GM21367 (cell line): ENCODE results near the gene MYO1D.
"Not testable (repeated sequence)": the region's sequence is repeated elsewhere in the genome, so short reads cannot be mapped to it uniquely, and the experiment has no call there.

ENCODE experiments used
- ATAC-seq: cut with Tn5 transposase; IDR thresholded peaks from one replicate; pipeline ENCODE4 v1.9.1; 2021; ENCODE audit not compliant: unreplicated experiment

Gene MYO1D

DNA sequence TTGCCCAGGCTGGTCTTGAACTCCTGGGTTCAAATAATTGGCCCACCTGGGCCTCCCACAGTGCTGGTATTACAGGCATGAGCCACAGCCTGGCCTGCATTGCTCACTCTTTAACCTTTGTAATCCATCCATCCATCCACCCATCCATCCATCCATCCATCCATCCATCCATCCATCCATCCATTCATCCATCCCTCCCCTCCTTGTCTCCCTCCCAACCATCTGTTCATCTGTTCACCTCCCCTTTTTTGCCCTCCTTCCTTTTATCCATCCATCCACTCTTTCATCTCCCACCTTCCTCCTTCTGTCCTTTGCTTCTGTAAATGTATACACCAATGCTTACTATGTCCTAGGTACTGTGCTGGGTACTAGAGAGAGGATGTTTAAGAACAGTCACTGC lies 324.6 kb downstream of the MYO1D start:
- ATAC-seq = no peak

DNA sequence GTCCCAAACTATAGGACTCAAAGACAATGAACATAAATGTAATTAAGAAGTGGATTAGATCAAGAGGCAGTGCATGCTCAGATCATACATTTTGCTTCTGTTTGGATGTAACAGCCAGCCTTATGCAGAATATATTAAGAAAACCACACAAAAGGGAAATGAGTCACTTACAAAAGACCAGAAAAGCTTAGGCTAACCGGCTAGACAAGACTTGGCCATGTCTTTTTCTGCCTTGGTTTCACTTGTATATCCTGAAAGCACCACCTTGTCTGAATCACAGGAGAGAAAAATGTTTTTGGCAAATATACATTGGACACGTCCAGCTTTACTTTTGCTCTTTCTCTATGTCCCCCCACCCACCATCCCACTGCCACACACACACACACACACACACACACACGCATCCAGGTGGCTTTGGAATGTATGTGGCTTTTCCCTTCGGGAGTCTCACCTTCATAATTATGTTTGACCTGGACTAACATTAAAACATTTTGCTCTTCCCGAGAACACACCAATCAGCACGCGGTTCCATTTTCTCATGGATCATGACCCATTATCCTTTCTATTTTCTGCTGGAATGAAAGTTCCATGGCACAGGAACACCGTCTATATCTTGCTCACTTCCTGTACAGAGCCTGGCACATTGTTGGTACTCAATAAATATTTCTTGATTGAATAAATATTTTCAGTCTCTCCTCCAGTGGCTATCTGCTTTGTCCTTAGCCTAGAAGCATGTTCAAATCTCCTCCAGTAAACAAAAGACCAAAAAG lies 325.6 kb downstream of the MYO1D start:
- ATAC-seq = no peak

- no peak for ATAC-seq
These were observed 327.4 kb downstream of the MYO1D start for GRCh38 chr17:32549559-32549958.

DNA sequence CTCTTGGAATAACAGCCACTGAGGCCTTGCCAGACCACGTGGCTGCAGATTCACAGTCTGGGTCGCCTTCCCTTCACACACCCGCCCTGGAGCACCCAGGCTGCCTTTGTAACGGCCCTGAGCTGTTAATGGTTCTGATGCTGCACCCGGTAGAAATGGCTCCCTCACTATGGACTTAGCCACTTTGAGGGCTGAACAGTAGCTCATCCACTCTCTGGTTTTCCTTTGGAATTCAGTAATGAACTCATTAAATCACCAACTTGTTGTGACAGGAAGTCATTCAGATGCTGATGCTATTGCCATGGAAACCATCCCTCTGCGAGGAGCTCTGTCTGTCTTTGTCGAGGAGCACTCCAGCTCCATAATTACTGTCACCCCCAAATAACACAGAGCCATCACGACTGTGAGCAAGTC lies 330.9 kb downstream of the MYO1D start:
- no peak for ATAC-seq

DNA sequence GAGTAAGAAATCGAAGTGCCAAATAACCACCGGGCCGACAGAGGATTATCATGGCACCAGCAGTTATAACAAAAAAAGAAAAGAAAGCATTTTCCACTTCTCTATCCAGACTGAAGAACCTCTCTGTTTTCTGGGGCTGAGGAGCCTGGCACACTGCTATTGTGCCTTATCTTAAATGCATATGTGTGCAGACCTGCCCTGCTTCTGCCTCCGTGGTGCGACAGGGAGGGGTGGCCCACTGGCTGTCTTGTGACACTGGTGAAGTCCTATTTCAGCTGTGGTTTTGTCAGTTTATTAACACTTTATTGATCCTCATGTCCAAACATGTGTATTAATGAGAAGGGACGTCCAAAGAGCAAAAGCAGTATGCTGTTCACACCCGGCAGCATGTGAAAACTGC lies 334.7 kb downstream of the MYO1D start:
- no peak for ATAC-seq

- no peak for ATAC-seq
These were observed 335.3 kb downstream of the MYO1D start for GRCh38 chr17:32541640-32542039.

DNA sequence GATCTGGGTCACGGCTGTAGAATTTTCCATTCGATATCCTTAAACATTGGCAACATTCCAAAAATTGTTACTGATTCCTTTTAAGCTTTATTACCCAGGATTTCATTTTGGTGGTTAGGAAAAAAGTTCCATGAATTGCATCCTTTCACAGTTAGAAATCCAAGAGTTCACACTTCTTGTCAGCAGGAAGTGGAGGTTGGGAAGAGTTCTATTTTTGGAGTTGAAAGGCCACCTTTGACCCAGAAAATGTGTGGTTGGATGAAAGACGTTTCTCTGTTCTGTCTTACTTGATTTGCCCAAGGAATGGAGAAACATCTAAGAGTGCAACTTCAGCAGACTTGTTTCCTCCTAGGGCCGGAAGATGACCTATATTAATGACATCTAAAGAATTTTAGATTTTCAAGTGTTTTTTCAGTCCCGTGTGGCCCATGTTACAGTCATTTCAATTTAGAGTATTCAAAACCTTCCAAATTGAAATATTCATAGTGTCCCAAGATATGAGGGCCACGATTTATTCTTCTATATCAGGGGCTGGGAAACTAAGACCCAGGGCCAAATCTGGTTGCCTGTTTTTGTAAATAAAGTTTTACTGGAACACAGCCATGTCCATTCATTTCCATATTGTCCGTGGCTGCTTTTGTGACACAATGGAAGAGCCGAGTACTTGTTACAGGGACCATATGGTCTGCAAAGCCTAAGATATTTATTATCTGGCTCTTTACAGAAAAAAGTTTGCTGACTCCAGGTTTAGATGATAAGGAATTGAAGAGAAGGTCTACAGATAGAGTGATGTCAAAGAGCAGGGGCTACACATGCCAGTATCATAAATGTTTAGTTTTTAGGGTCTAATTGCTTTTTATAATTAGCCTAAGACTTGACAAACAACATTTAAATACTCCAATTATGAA lies 339.9 kb downstream of the MYO1D start:
- no peak for ATAC-seq

- ATAC-seq = no peak
These were observed 343.6 kb downstream of the MYO1D start for GRCh38 chr17:32533296-32533695.

- ATAC-seq = no peak
These were observed 347.3 kb downstream of the MYO1D start for GRCh38 chr17:32529604-32530003.

GRCh38 chr17:32528825-32529224 lies 348.1 kb downstream of the MYO1D start:
- ATAC-seq = no peak

DNA sequence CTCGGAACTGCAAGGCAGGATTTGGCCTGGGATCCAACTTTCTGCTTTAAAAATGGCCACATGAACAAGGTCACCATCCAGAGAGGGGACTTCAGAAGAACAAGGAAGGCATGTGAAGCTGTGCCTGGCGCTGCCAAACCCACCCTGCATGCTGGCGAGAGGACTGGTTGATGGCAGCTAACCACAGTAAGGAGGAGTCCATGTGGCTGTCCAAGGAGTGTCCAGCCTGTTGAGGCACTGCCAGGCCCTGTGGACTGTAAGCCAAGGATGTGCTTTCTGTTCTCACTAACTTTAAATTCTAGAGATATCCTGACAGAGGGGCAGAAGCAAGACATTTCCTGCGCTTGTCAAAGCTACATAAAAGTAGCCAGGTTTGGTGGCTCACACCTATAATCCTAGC lies 349.8 kb downstream of the MYO1D start:
- no peak for ATAC-seq

DNA sequence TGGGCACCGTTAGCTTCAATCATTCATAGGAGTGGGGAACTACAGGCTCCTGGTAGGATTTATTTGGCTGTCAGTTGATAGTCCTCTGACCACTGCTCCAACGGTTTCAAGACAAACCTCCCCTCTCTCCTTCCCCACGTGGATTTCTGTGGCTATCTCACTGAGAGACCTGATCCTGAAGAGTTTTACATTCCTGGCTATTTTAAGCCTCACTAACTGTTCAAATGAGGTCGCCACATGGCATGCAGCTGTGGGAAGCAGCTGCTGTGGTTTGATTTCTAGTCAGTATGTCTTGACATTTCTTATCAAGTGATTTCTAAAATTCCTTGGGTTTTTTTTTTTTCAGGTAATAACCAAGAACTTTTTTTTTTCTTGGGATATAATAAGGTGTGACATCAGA lies 351.8 kb downstream of the MYO1D start:
- no peak for ATAC-seq

DNA sequence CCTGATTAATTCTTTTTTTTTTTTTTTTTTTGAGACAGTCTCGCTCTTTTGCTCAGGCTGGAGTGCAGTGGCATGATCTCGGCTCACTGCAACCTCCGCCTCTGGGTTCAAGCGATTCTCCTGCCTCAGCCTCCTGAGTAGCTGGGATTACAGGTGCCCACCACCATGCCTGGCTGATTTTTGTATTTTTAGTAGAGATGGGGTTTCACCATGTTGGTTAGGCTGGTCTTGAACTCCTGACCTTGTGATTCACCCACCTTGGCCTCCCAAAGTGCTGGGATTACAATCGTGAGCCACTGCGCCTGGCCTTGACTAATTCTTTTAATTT lies 352.4 kb downstream of the MYO1D start:
- not testable (repeated sequence) for ATAC-seq

- peak; percentile 30 for ATAC-seq
These were observed 352.9 kb downstream of the MYO1D start for GRCh38 chr17:32523827-32524552.

GRCh38 chr17:32523017-32523680 lies 353.8 kb downstream of the MYO1D start:
- peak; percentile 43 for ATAC-seq

GRCh38 chr17:32520737-32521404 lies 356.1 kb downstream of the MYO1D start:
- no peak for ATAC-seq

DNA sequence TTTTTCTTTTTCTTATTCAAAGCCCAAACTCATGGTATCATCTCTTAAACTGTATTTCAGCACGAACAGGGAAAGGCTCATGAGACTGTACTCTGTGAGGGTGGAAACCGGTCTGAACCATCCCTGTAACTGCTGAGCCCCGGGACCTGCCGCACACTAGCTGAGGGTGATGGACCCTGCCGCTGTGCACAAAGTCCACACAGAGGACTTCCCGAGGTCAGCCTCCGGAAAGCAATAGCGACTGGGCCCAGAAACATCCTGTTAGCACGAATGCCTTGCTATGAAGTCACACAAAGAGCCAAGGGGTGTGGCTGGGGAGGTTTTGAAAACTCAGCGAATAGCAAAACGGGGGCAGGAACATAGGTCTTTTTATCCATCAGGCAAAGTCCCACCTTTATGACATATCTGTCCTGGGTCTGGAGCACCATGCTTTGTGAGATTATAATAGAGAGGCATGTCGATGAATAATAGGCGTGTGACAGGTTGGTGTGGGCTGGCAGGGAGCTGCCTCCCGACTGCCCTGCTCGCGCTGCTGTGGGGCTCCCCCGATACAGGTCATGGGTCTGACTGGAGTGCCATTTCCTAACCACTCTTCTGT lies 356.7 kb downstream of the MYO1D start:
- ATAC-seq = no peak

DNA sequence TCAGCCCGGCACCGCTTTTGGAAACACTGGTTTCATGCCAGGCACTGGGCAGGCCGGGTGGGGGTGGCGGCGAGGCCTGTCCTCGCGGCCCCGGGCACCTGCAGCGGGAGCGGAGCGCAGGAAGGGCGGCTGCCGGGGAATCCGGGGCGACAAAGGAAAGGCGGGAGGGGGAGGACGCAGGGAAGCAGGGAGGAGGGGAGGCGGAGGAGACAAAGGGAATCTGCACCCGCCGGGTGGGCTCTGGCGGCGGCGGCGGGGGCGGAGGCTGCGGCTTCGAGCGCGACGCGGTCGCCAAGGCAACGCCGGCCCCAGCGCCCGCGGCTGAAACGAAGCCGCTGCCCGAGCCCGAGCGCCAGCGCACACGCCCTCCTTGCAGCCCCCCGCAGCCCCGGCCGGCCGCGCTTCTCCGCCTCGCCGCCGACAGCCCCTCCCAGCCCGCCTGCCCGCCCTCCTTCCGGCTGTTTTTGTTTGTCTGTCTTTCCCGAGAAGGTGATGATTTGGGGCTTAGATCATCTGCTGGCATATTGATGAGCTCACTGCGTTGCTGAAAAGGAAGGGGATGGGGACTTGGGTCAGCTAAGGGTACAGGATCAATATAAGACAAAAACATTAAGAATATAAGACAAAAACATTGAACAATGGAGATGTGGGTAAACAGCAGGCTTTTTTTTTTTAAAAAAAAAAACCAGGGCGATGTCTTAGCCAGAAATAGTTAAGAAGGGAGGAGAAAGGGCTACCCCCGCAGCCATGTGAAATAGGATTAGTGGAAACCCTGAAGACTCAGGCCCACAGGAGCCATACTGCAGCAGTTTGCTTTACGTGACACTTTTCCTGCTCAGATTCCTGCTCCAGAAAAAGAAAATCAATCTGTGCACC lies 357.5 kb downstream of the MYO1D start:
- ATAC-seq = no peak

DNA sequence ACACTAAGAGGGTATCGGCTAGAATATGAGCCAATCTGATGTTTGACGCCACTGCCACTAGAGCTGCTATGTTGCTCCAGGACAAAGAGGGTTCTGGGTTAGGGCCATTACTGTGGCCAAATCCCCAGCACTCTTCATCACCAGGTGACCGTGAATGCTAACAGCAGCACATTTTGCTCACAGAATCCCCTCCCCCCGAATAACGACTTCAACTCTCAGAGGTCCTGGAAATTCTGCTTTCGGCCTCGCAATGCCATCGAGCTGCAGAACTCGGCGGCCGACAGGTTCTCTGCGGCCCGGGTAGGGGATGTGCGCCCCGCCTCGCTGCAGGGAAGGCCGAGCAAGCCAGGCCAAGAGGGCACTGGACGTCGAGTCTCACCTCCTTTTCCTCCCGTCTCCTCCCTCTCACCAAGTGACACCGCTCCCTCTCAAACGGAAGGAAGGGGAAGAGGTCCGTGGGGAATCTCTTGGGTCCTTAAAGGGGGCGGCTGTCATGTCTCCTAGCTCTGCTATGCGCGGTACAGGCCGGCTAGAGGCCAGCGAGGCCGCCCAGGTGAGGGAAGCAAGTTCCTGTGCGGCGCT lies 358.2 kb downstream of the MYO1D start:
- no peak for ATAC-seq
